ENCODE results near the gene NELFB. TPM values are rescaled to one million over a fixed set of nuclear protein-coding genes. Genes with fewer than 3 reads are reported as not detected.

Gene NELFB
- total and polyA plus RNA-seq, 9 of the 15 experiments (the other 6 are each of a cell fraction or from before 2014, with no cell fraction given), result 0.24 to 84.0 (median 29.7) TPM

DNA sequence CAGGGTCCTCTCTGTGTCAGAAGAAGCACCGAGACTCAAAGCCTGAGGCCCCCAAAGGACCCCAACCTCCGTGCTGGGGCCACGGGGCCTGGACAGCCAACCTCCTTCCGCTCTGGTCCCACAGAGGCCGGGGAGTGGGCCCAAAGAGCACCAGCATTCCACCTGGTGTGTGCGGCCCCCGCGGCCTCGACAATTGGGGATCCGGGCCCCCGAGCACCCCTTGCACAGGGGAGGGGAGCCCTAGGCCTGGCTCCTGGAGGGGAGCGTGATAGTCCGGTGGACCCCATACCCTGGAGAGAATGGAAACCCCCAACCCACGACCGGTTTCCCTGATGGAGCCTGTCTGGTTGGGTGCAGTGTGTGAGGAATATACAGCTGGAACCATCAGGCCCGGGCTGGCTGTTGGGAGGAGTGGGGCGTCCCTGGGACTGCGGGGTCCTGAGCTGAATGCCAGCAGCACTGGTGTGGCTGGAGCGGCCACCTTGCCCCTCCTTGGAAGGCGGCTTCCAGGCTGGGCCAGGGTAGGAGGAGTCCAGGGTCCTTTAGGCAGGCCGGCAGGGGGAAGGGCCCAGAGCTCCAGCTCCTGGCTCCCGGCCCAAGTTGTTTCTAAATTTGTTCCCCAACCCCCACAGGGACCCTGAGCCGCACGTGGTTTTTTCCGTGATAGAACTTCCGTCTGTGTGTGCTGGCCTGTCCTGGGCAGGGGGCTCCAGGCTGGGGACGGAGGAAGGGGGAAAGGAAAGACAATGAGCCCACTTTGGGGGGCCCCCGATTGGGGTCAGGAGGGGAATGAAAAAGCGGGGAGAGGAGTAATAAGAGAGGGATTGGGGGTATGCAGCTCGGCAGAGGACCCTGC is 21.6 kb downstream of the NELFB start (continued):
- TF ChIP-seq ARID1B (IDR thresholded peaks at IDR 0.05) (no peak), MYC (IDR thresholded peaks at IDR 0.05; ENCODE audit: low read depth, low read length) (peak; percentile 97), MYC (CRISPR knock-in tag; IDR thresholded peaks at IDR 0.05; ENCODE audit: borderline replicate concordance, low read depth) (peak; percentile 76; the same call in 1 of the 2 replicates), TAF1 (IDR thresholded peaks at IDR 0.05; ENCODE audit: control insufficient read depth, extremely low read depth, insufficient read depth, low read length, severe bottlenecking) (no peak), NCOR1 (IDR thresholded peaks at IDR 0.05) (no peak; the same call in 1 of the 2 replicates), RAD51 (IDR thresholded peaks at IDR 0.05; ENCODE audit: borderline replicate concordance, low read depth) (peak; percentile 63; the same call in 1 of the 2 replicates), ZNF311 (CRISPR knock-in tag; IDR thresholded peaks at IDR 0.05) (no peak), ZNF197 (CRISPR knock-in tag; IDR thresholded peaks at IDR 0.05; ENCODE audit: low read depth) (no peak), ZFX (CRISPR knock-in tag; IDR thresholded peaks at IDR 0.05) (no peak), NR2C1 (IDR thresholded peaks at IDR 0.05) (no peak), NR2C1 (tag; IDR thresholded peaks at IDR 0.05) (no peak), ZNF165 (CRISPR knock-in tag; IDR thresholded peaks at IDR 0.05; ENCODE audit: borderline replicate concordance) (no peak), ATF1 (CRISPR knock-in tag; IDR thresholded peaks at IDR 0.05) (no peak), ATF1 (tag; IDR thresholded peaks at IDR 0.05) (no peak), MEF2A (IDR thresholded peaks at IDR 0.05; ENCODE audit: control insufficient read depth, low read depth, low read length) (peak; percentile 70), HSF4 (CRISPR knock-in tag; IDR thresholded peaks at IDR 0.05; ENCODE audit: borderline replicate concordance) (no peak)
- TF ChIP-seq, protein P1, sequence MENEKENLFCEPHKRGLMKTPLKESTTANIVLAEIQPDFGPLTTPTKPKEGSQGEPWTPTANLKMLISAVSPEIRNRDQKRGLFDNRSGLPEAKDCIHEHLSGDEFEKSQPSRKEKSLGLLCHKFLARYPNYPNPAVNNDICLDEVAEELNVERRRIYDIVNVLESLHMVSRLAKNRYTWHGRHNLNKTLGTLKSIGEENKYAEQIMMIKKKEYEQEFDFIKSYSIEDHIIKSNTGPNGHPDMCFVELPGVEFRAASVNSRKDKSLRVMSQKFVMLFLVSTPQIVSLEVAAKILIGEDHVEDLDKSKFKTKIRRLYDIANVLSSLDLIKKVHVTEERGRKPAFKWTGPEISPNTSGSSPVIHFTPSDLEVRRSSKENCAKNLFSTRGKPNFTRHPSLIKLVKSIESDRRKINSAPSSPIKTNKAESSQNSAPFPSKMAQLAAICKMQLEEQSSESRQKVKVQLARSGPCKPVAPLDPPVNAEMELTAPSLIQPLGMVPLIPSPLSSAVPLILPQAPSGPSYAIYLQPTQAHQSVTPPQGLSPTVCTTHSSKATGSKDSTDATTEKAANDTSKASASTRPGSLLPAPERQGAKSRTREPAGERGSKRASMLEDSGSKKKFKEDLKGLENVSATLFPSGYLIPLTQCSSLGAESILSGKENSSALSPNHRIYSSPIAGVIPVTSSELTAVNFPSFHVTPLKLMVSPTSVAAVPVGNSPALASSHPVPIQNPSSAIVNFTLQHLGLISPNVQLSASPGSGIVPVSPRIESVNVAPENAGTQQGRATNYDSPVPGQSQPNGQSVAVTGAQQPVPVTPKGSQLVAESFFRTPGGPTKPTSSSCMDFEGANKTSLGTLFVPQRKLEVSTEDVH (IDR thresholded peaks at IDR 0.05; ENCODE audit: low read depth, partially characterized antibody), result no peak
- TF ChIP-seq, protein P2, sequence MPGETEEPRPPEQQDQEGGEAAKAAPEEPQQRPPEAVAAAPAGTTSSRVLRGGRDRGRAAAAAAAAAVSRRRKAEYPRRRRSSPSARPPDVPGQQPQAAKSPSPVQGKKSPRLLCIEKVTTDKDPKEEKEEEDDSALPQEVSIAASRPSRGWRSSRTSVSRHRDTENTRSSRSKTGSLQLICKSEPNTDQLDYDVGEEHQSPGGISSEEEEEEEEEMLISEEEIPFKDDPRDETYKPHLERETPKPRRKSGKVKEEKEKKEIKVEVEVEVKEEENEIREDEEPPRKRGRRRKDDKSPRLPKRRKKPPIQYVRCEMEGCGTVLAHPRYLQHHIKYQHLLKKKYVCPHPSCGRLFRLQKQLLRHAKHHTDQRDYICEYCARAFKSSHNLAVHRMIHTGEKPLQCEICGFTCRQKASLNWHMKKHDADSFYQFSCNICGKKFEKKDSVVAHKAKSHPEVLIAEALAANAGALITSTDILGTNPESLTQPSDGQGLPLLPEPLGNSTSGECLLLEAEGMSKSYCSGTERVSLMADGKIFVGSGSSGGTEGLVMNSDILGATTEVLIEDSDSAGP (CRISPR knock-in tag; IDR thresholded peaks at IDR 0.05), result no peak
- TF ChIP-seq, protein P3, sequence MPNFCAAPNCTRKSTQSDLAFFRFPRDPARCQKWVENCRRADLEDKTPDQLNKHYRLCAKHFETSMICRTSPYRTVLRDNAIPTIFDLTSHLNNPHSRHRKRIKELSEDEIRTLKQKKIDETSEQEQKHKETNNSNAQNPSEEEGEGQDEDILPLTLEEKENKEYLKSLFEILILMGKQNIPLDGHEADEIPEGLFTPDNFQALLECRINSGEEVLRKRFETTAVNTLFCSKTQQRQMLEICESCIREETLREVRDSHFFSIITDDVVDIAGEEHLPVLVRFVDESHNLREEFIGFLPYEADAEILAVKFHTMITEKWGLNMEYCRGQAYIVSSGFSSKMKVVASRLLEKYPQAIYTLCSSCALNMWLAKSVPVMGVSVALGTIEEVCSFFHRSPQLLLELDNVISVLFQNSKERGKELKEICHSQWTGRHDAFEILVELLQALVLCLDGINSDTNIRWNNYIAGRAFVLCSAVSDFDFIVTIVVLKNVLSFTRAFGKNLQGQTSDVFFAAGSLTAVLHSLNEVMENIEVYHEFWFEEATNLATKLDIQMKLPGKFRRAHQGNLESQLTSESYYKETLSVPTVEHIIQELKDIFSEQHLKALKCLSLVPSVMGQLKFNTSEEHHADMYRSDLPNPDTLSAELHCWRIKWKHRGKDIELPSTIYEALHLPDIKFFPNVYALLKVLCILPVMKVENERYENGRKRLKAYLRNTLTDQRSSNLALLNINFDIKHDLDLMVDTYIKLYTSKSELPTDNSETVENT (CRISPR knock-in tag; IDR thresholded peaks at IDR 0.05), result no peak
- TF ChIP-seq, protein P4, sequence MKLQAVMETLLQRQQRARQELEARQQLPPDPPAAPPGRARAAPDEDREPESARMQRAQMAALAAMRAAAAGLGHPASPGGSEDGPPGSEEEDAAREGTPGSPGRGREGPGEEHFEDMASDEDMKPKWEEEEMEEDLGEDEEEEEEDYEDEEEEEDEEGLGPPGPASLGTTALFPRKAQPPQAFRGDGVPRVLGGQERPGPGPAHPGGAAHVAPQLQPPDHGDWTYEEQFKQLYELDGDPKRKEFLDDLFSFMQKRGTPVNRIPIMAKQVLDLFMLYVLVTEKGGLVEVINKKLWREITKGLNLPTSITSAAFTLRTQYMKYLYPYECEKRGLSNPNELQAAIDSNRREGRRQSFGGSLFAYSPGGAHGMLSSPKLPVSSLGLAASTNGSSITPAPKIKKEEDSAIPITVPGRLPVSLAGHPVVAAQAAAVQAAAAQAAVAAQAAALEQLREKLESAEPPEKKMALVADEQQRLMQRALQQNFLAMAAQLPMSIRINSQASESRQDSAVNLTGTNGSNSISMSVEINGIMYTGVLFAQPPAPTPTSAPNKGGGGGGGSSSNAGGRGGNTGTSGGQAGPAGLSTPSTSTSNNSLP (IDR thresholded peaks at IDR 0.05; ENCODE audit: borderline replicate concordance, low read depth, low read length), result no peak
